SH-SY5Y (cell line): ENCODE measurements around the gene PAH.

Source experiments
- GATA2 ChIP-seq: IDR thresholded peaks from 2 replicates; pipeline ENCODE4 v1.6.1; 2011; ENCODE audit warnings: mild to moderate bottlenecking, low read depth, low read length
- GATA3 ChIP-seq: IDR thresholded peaks from 2 replicates; pipeline ENCODE4 v1.6.1; 2011; ENCODE audit warnings: low read depth, mild to moderate bottlenecking, low read length, moderate library complexity

DNA sequence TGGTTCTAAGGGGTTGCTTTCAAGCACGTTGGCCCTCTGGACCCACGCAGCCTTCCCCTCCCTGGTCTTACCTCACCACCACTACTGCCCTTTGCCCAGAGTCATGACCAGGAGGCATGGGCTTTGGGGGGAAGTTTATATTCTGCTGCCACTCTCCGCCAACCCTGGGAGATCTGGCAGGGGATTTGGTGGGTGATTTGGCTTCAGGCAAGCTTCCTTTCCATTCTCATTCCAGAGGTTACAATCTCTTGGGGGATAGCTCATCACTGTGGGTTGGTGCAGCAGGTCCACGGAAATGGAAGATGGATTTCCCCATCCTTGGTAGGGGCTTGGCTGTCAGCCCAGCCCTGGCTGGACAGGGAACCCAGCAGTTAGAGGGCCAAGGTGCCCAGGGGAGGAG lies 6.3 kb downstream of the PAH start:
- TF ChIP-seq GATA2 (no peak), GATA3 (no peak)
